Breast epithelium (tissue), 4 donors: ENCODE results near the gene MAN1B1. TPM values are rescaled to one million over a fixed set of nuclear protein-coding genes. Genes with fewer than 3 reads are reported as not detected.

ENCODE experiments used
- DNase-seq, 2 donors: peaks; one replicate each; pipeline ENCODE4 v3.0.0-alpha.2; 2019; ENCODE audit warnings: low spot score in 2 of 2
- H3K27ac ChIP-seq, 2 donors: fragments of 200-600 bp; sonication (generic) in 1 of 2; one replicate each; pipeline ENCODE4 v1.5.1; 2016 to 2019; ENCODE audit warnings: mild to moderate bottlenecking in 1 of 2
- H3K27me3 ChIP-seq, 2 donors: fragments of 200-600 bp; sonication (generic) in 1 of 2; one replicate each; pipeline versions ENCODE4 v1.5.1 to v1.6.0; 2017 to 2019; ENCODE audit warnings: control low read depth in 1 of 2, mild to moderate bottlenecking in 1 of 2
- H3K36me3 ChIP-seq: fragments of 200-600 bp; one replicate; pipeline ENCODE4 v1.5.1; 2019
- H3K4me1 ChIP-seq, 2 donors: fragments of 200-600 bp; sonication (generic); one replicate each; pipeline ENCODE4 v1.5.1; 2016 to 2019; ENCODE audit warnings: control low read depth in 1 of 2
- H3K4me3 ChIP-seq, 3 donors: fragments of 200-600 bp; sonication (generic); 1 replicate in 2 of 3; 2 replicates in 1 of 3; pipeline ENCODE4 v1.5.1; 2016 to 2019; ENCODE audit warnings: mild to moderate bottlenecking in 3 of 3, moderate library complexity in 2 of 3
- H3K9me3 ChIP-seq, 2 donors: fragments of 200-600 bp; sonication (generic) in 1 of 2; one replicate each; pipeline ENCODE4 v1.5.1; 2016 to 2019; ENCODE audit warnings: control low read depth in 1 of 2
- POLR2A ChIP-seq: fragments of 450-650 bp; IDR thresholded peaks from one replicate; pipeline ENCODE4 v1.6.1; 2016; ENCODE audit warnings: antibody characterized with exemption, mild to moderate bottlenecking, moderate library complexity
- POLR2AphosphoS5 ChIP-seq, 3 donors: sonication (generic); formaldehyde crosslinking; IDR thresholded peaks; one replicate each; pipeline ENCODE4 v1.6.1; 2017; ENCODE audit warnings: antibody characterized with exemption in 3 of 3
- intact Hi-C: fragments of 100-400 bp; cut with DNase I; formaldehyde crosslinking; loops from one replicate; pipeline ENCODE4 v1.15.1; 2023; ENCODE audit warnings: low total_unique reads
- total RNA-seq, 3 donors: library from RNA; depleted of rRNA; stranded (reverse); fragments of >200 nt; gene quantifications; one replicate each; pipeline ENCODE4 v1.1.0, GENCODE V29; 2016
- TF ChIP-seq, protein P1 (sequence below), 3 donors: fragments of 450-650 bp; IDR thresholded peaks; one replicate each; pipeline ENCODE4 v1.5.1; 2016 to 2017; ENCODE audit warnings: antibody characterized with exemption in 3 of 3, mild to moderate bottlenecking in 3 of 3, moderate library complexity in 3 of 3

MAN1B1 gene
- total RNA-seq, 3 donors from 2014 or later = 50.1 to 62.8 (median 50.8) TPM

- no peaks in the 10 kb centered on the region for H3K36me3 ChIP-seq
- H3K9me3 ChIP-seq = no peaks in the 10 kb centered on the region
- H3K27me3 ChIP-seq = peaks cover 5 to 17% of the 10 kb centered on the region in 2 donors
- intact Hi-C loops = no loop called here
- H3K27ac ChIP-seq = peak overlapping the region in 1 of 2 donors; percentile 66
- peak overlapping the region; percentile 28 to 91 (median 64) for H3K4me3 ChIP-seq
- TF ChIP-seq POLR2A (no peak), POLR2AphosphoS5 (IDR thresholded peaks at IDR 0.05) (no peak)
- TF ChIP-seq, protein P1, sequence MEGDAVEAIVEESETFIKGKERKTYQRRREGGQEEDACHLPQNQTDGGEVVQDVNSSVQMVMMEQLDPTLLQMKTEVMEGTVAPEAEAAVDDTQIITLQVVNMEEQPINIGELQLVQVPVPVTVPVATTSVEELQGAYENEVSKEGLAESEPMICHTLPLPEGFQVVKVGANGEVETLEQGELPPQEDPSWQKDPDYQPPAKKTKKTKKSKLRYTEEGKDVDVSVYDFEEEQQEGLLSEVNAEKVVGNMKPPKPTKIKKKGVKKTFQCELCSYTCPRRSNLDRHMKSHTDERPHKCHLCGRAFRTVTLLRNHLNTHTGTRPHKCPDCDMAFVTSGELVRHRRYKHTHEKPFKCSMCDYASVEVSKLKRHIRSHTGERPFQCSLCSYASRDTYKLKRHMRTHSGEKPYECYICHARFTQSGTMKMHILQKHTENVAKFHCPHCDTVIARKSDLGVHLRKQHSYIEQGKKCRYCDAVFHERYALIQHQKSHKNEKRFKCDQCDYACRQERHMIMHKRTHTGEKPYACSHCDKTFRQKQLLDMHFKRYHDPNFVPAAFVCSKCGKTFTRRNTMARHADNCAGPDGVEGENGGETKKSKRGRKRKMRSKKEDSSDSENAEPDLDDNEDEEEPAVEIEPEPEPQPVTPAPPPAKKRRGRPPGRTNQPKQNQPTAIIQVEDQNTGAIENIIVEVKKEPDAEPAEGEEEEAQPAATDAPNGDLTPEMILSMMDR (IDR thresholded peaks at IDR 0.05) = no peak
- peaks cover 10 to 12% of the 10 kb centered on the region in 2 donors for H3K4me1 ChIP-seq
- DNase-seq = no peak
Observed at GRCh38 chr9:137044037-137044436, 42.7 kb upstream of the MAN1B1 start.

- peaks cover 10 to 12% of the 10 kb centered on the region in 2 donors for H3K4me1 ChIP-seq
Observed at GRCh38 chr9:137044502-137045177, 42.1 kb upstream of the MAN1B1 start.

DNA sequence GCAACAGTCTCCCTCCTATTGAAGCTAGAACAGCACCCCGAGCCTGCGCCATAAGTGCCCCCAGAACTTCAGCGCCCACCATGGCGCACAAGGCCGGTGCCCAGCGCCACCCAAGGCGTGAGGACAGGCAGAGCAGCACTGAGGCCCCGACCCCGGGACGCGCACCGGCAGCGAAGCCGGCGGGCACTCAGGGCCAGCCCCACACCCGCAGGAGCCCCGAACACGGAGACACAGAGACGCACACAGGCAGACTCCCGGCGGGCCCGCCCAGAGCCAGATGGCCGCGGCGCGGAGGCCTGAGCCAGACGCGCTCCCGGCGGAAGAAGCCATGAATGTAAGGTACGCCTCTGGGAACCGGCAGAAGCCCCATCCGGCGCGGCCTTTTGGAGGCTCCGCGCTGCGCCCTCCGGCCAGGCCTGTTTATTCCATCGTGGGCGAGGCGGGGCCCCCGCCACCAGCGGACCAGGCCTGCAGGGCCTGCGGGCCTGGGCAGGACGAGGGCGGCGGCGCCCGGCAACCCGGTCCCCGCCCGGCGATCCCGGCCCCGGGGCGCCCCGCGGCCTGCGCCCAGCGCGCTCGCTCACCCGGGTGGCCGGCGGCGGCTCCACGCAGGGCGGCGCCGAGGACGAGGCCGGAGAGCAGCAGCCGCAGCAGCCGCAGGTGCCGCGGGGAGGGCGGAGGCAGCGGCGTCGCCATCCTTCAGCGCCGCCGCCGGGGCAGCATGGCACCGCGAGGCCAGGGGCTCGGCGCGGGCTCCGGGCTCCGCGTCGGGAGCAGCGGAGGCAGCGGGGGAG, 41.3 kb upstream of the MAN1B1 start:
- DNase-seq = no peak
- Histone ChIP-seq H3K36me3 (no peaks in the 10 kb centered on the region), H3K27me3 (peaks cover 5 to 24% of the 10 kb centered on the region in 2 donors), H3K9me3 (no peaks in the 10 kb centered on the region), H3K27ac (peak overlapping the region in 1 of 2 donors; percentile 49), H3K4me3 (peak overlapping the region; percentile 60 to 91 (median 64)), H3K4me1 (peaks cover 10 to 12% of the 10 kb centered on the region in 2 donors)
- TF ChIP-seq POLR2AphosphoS5 (IDR thresholded peaks at IDR 0.05) = no peak
- TF ChIP-seq, protein P1 (IDR thresholded peaks at IDR 0.05) = no peak
- no peak for TF ChIP-seq POLR2A
- intact Hi-C loops = no loop called here

More at GRCh38 chr9:137044502-137045177, 42.1 kb upstream of the MAN1B1 start:
- Histone ChIP-seq H3K27ac (peak overlapping the region in 1 of 2 donors; percentile 66), H3K36me3 (no peaks in the 10 kb centered on the region), H3K9me3 (no peaks in the 10 kb centered on the region), H3K4me3 (peak overlapping the region; percentile 60 to 91 (median 64)), H3K27me3 (peaks cover 5 to 23% of the 10 kb centered on the region in 2 donors)
- intact Hi-C loops = no loop called here
- no peak for DNase-seq
- TF ChIP-seq POLR2AphosphoS5 (IDR thresholded peaks at IDR 0.05) (peak in 1 of 3 donors; percentile 31), POLR2A (no peak)
- TF ChIP-seq, protein P1 (IDR thresholded peaks at IDR 0.05) = no peak

- TF ChIP-seq POLR2AphosphoS5 (IDR thresholded peaks at IDR 0.05) (no peak), POLR2A (no peak)
- TF ChIP-seq, protein P1 (IDR thresholded peaks at IDR 0.05) = peak; percentile 84 to 93 (median 84)
- no peaks in the 10 kb centered on the region for H3K9me3 ChIP-seq
- peak within 1 kb of the TSS in 1 of 2 donors; percentile 49 for H3K27ac ChIP-seq
- peaks cover 5 to 24% of the 10 kb centered on the region in 2 donors for H3K27me3 ChIP-seq
- peaks cover 10 to 12% of the 10 kb centered on the region in 2 donors for H3K4me1 ChIP-seq
- intact Hi-C loops = no loop called here
- H3K4me3 ChIP-seq = peak within 1 kb of the TSS; percentile 60 to 91 (median 64)
- peak in 1 of 2 donors; percentile 83 for DNase-seq
- no peaks in the 10 kb centered on the region for H3K36me3 ChIP-seq
Observed at GRCh38 chr9:137046088-137046787, 40.5 kb upstream of the MAN1B1 start, which contains the start of gene NPDC1. Gene NPDC1, minus strand, starts transcription at chr9:137046177. Its CDS starts 188 bp downstream, at chr9:137045989.
